Liver (tissue), 3 donors: ENCODE results near the gene KAZN.

Source experiments
- JUND ChIP-seq, 2 donors: IDR thresholded peaks; 2 replicates each; pipeline ENCODE4 v1.6.1; 2016; ENCODE audit warnings: antibody characterized with exemption in 2 of 2
- RAD21 ChIP-seq, 2 donors: IDR thresholded peaks; 2 replicates each; pipeline ENCODE4 v1.6.1; 2016; ENCODE audit warnings: antibody characterized with exemption in 2 of 2, mild to moderate bottlenecking in 2 of 2
- RXRA ChIP-seq, 2 donors: IDR thresholded peaks; 2 replicates each; pipeline ENCODE4 v1.6.1; 2017 to 2018; ENCODE audit warnings: antibody characterized with exemption in 2 of 2, mild to moderate bottlenecking in 1 of 2
- YY1 ChIP-seq: IDR thresholded peaks from 2 replicates; pipeline ENCODE4 v1.6.1; 2016; ENCODE audit warnings: antibody characterized with exemption, mild to moderate bottlenecking
- TF ChIP-seq, protein P1 (sequence below): fragments of 150-350 bp; IDR thresholded peaks from 2 replicates; pipeline ENCODE4 v1.5.1; 2017; ENCODE audit warnings: improper control_type of control experiment, low read depth, low read length; ENCODE audit not compliant: missing input control
- TF ChIP-seq, protein P2 (sequence below): IDR thresholded peaks from 2 replicates; pipeline ENCODE4 v1.6.1; 2016; ENCODE audit warnings: antibody characterized with exemption
- TF ChIP-seq, protein P3 (sequence below): IDR thresholded peaks from 2 replicates; pipeline ENCODE4 v1.6.1; 2016; ENCODE audit warnings: antibody characterized with exemption
- TF ChIP-seq, protein P4 (sequence below): IDR thresholded peaks from 2 replicates; pipeline ENCODE4 v1.6.1; 2016; ENCODE audit warnings: antibody characterized with exemption
- donor health status: healthy.
- donor health status: healthy.

DNA sequence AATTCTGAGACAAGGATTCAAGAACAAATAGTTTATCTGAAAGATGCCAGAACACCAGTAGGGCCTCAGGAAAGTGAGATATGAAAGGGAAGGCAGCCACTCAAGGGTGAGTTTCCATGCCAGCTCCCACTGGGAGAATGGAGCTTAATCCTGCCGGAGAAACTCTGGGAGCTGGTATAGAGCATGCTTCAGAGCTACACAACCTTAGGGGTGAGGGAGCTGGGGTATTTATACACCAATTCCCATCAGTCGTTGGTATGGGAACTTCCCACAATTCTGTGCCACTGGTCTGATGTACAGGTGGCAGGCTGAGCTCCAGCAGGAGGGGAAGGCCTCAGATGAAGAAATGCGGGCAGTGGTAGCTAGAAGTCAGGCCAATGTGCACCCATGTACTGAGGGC lies 86.6 kb downstream of the KAZN start:
- TF ChIP-seq YY1, result no peak
- TF ChIP-seq, protein P1, sequence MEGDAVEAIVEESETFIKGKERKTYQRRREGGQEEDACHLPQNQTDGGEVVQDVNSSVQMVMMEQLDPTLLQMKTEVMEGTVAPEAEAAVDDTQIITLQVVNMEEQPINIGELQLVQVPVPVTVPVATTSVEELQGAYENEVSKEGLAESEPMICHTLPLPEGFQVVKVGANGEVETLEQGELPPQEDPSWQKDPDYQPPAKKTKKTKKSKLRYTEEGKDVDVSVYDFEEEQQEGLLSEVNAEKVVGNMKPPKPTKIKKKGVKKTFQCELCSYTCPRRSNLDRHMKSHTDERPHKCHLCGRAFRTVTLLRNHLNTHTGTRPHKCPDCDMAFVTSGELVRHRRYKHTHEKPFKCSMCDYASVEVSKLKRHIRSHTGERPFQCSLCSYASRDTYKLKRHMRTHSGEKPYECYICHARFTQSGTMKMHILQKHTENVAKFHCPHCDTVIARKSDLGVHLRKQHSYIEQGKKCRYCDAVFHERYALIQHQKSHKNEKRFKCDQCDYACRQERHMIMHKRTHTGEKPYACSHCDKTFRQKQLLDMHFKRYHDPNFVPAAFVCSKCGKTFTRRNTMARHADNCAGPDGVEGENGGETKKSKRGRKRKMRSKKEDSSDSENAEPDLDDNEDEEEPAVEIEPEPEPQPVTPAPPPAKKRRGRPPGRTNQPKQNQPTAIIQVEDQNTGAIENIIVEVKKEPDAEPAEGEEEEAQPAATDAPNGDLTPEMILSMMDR, result no peak
- TF ChIP-seq RAD21 (IDR thresholded peaks at IDR 0.05), result no peak
- TF ChIP-seq, protein P2, sequence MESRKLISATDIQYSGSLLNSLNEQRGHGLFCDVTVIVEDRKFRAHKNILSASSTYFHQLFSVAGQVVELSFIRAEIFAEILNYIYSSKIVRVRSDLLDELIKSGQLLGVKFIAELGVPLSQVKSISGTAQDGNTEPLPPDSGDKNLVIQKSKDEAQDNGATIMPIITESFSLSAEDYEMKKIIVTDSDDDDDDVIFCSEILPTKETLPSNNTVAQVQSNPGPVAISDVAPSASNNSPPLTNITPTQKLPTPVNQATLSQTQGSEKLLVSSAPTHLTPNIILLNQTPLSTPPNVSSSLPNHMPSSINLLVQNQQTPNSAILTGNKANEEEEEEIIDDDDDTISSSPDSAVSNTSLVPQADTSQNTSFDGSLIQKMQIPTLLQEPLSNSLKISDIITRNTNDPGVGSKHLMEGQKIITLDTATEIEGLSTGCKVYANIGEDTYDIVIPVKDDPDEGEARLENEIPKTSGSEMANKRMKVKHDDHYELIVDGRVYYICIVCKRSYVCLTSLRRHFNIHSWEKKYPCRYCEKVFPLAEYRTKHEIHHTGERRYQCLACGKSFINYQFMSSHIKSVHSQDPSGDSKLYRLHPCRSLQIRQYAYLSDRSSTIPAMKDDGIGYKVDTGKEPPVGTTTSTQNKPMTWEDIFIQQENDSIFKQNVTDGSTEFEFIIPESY, result no peak
- TF ChIP-seq RXRA (IDR thresholded peaks at IDR 0.05), result no peak
- TF ChIP-seq, protein P3, sequence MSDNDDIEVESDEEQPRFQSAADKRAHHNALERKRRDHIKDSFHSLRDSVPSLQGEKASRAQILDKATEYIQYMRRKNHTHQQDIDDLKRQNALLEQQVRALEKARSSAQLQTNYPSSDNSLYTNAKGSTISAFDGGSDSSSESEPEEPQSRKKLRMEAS, result no peak
- TF ChIP-seq, protein P4, sequence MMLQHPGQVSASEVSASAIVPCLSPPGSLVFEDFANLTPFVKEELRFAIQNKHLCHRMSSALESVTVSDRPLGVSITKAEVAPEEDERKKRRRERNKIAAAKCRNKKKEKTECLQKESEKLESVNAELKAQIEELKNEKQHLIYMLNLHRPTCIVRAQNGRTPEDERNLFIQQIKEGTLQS, result no peak
- no peak for TF ChIP-seq JUND (IDR thresholded peaks at IDR 0.05)
